ENCODE results near the gene SERPINE3.

SERPINE3 gene

DNA sequence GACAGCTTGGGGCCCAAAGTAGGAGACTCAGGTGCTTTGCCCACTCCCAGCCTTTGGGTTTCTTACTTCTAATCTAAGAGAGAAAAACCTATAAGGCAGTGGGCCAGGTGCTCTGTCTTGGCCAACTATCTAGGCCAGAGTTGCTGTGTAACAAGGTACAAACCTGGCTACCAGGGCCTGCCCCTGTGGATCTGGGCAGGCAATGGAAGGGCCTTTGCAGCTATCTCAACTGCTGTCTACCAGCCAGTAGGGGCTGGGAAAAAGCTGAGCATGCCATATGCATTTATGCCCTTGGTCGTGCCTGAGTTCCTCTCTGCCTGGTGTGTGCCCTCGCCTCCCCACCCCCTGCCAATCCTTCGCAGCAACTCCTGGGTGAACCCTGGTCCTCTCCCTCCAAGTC, 16.7 kb upstream of the SERPINE3 start:
- Histone ChIP-seq H2AK5ac (ENCODE audit: low read depth, low read length) (no peak overlapping the region), H3K27me3 (ENCODE audit: control insufficient read depth in 3 of 3, insufficient read depth in 3 of 3, low read depth in 1 of 3, low read length in 3 of 3) (peaks cover 0 to 9% (median 0%) of the 10 kb centered on the region in 3 experiments), H3K18ac (ENCODE audit: low read length) (no peak overlapping the region), H3K9me3 (replicated peaks in 1 of 2; ENCODE audit: control insufficient read depth in 2 of 2, insufficient read depth in 1 of 2, low read depth in 1 of 2, low read length in 2 of 2) (no peaks in the 10 kb centered on the region), H3K4ac (ENCODE audit: low read length) (no peak overlapping the region), H3K23ac (ENCODE audit: low read depth, low read length, poor library complexity) (no peak overlapping the region), H3K4me1 (ENCODE audit: control insufficient read depth in 2 of 2, insufficient read depth in 1 of 2, low read depth in 1 of 2, low read length in 2 of 2) (peaks cover 0 to 9% of the 10 kb centered on the region in 2 donors), H4K8ac (ENCODE audit: low read depth, low read length) (no peak overlapping the region), H4K91ac (ENCODE audit: low read depth, low read length, poor library complexity) (no peak overlapping the region), H2BK15ac (ENCODE audit: low read length) (peak overlapping the region; percentile 65), H2BK5ac (ENCODE audit: low read length) (no peak overlapping the region), H3K27ac (replicated peaks; ENCODE audit: low read length) (no peak overlapping the region), H3K14ac (ENCODE audit: low read length) (no peak overlapping the region), H3K4me3 (ENCODE audit: low read length in 2 of 2) (no peak overlapping the region), H2AFZ (ENCODE audit: low read length) (no peak overlapping the region), H2BK12ac (ENCODE audit: low read length) (peak overlapping the region; percentile 16), H3K79me1 (ENCODE audit: low read depth, low read length) (no peaks in the 10 kb centered on the region), H2BK120ac (ENCODE audit: low read depth, low read length) (no peak overlapping the region), H3K4me2 (ENCODE audit: insufficient read depth, low read length, poor library complexity, severe bottlenecking) (no peak overlapping the region), H3K9ac (ENCODE audit: low read depth, low read length, poor library complexity) (no peak overlapping the region), H3K36me3 (replicated peaks in 1 of 2; ENCODE audit: control insufficient read depth in 2 of 2, insufficient read depth in 2 of 2, low read length in 2 of 2) (no peaks in the 10 kb centered on the region)
- WGBS, 2 donors (ENCODE audit: extremely low coverage in 2 of 2, insufficient read length in 2 of 2, insufficient replicate concordance in 1 of 2) = no CpG with 5 or more reads among the region's 3 CpGs
- no peak for DNase-seq (ENCODE audit: low spot score)

DNA sequence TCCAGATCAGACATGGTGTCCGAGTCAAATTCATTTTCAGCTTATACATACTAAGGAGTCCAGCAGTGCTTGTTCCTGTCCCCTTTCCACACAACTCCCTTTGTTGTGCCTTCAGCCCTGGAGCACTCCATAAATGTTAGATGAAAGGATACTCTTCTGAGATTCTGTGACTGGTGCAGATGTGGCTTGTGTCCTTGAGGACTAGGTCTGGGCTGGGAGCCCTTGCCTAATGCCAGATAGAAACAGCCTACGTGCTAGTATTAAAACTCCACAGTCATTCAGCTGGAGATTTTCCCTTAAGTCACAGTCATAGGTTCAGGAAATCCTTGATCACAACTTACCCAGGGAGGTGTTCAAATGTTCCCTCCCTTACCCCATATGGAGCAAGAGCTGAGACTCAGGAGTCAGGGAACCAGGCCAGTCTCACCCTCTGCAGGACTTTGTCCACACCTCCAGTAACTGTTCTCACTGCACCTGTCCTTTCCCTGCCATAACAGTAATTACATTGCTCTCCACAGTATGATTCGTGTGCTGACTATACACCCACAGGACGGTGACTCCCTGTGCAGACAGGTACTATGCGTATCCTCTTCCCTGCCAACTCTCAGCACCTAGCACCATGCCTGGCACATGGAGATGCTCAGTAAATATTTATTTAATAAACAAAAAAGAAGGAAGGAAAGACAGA, 15.5 kb upstream of the SERPINE3 start:
- no CpG with 5 or more reads among the region's 5 CpGs for WGBS, 2 donors (ENCODE audit: extremely low coverage in 2 of 2, insufficient read length in 2 of 2, insufficient replicate concordance in 1 of 2)
- Histone ChIP-seq H3K27ac (replicated peaks; ENCODE audit: low read length) (no peak overlapping the region), H2BK15ac (ENCODE audit: low read length) (no peak overlapping the region), H3K9ac (ENCODE audit: low read depth, low read length, poor library complexity) (no peak overlapping the region), H3K4ac (ENCODE audit: low read length) (no peak overlapping the region), H3K36me3 (replicated peaks in 1 of 2; ENCODE audit: control insufficient read depth in 2 of 2, insufficient read depth in 2 of 2, low read length in 2 of 2) (no peaks in the 10 kb centered on the region), H2BK120ac (ENCODE audit: low read depth, low read length) (no peak overlapping the region), H2BK5ac (ENCODE audit: low read length) (no peak overlapping the region), H3K14ac (ENCODE audit: low read length) (no peak overlapping the region), H2BK12ac (ENCODE audit: low read length) (no peak overlapping the region), H3K79me1 (ENCODE audit: low read depth, low read length) (no peaks in the 10 kb centered on the region), H2AFZ (ENCODE audit: low read length) (no peak overlapping the region), H3K27me3 (ENCODE audit: control insufficient read depth in 3 of 3, insufficient read depth in 3 of 3, low read depth in 1 of 3, low read length in 3 of 3) (peaks cover 0 to 9% (median 0%) of the 10 kb centered on the region in 3 experiments), H3K4me3 (ENCODE audit: low read length in 2 of 2) (no peak overlapping the region), H4K91ac (ENCODE audit: low read depth, low read length, poor library complexity) (no peak overlapping the region), H3K23ac (ENCODE audit: low read depth, low read length, poor library complexity) (no peak overlapping the region), H4K8ac (ENCODE audit: low read depth, low read length) (no peak overlapping the region), H2AK5ac (ENCODE audit: low read depth, low read length) (no peak overlapping the region), H3K4me2 (ENCODE audit: insufficient read depth, low read length, poor library complexity, severe bottlenecking) (no peak overlapping the region), H3K18ac (ENCODE audit: low read length) (no peak overlapping the region), H3K4me1 (ENCODE audit: control insufficient read depth in 2 of 2, insufficient read depth in 1 of 2, low read depth in 1 of 2, low read length in 2 of 2) (peaks cover 0 to 11% of the 10 kb centered on the region in 2 donors), H3K9me3 (replicated peaks in 1 of 2; ENCODE audit: control insufficient read depth in 2 of 2, insufficient read depth in 1 of 2, low read depth in 1 of 2, low read length in 2 of 2) (no peaks in the 10 kb centered on the region)
- no peak for DNase-seq (ENCODE audit: low spot score)

- H3K9ac ChIP-seq (ENCODE audit: low read depth, low read length, poor library complexity) = no peak overlapping the region
- no peak overlapping the region for H3K4me3 ChIP-seq (ENCODE audit: low read length in 2 of 2)
- WGBS, 2 donors (ENCODE audit: extremely low coverage in 2 of 2, insufficient read length in 2 of 2, insufficient replicate concordance in 1 of 2) = no CpG with 5 or more reads among the region's 14 CpGs
- H4K8ac ChIP-seq (ENCODE audit: low read depth, low read length) = no peak overlapping the region
- no peak overlapping the region for H4K91ac ChIP-seq (ENCODE audit: low read depth, low read length, poor library complexity)
- H3K27me3 ChIP-seq (ENCODE audit: control insufficient read depth in 3 of 3, insufficient read depth in 3 of 3, low read depth in 1 of 3, low read length in 3 of 3) = peaks cover 0 to 9% (median 0%) of the 10 kb centered on the region in 3 experiments
- H3K14ac ChIP-seq (ENCODE audit: low read length) = no peak overlapping the region
- no peak overlapping the region for H2BK15ac ChIP-seq (ENCODE audit: low read length)
- no peak overlapping the region for H3K23ac ChIP-seq (ENCODE audit: low read depth, low read length, poor library complexity)
- H2BK120ac ChIP-seq (ENCODE audit: low read depth, low read length) = no peak overlapping the region
- H3K4me1 ChIP-seq (ENCODE audit: control insufficient read depth in 2 of 2, insufficient read depth in 1 of 2, low read depth in 1 of 2, low read length in 2 of 2) = peaks cover 0 to 11% of the 10 kb centered on the region in 2 donors
- no peak overlapping the region for H3K27ac ChIP-seq (replicated peaks; ENCODE audit: low read length)
- peak overlapping the region; percentile 73 for H3K18ac ChIP-seq (ENCODE audit: low read length)
- no peak overlapping the region for H2BK5ac ChIP-seq (ENCODE audit: low read length)
- H2BK12ac ChIP-seq (ENCODE audit: low read length) = no peak overlapping the region
- no peaks in the 10 kb centered on the region for H3K9me3 ChIP-seq (replicated peaks in 1 of 2; ENCODE audit: control insufficient read depth in 2 of 2, insufficient read depth in 1 of 2, low read depth in 1 of 2, low read length in 2 of 2)
- no peaks in the 10 kb centered on the region for H3K36me3 ChIP-seq (replicated peaks in 1 of 2; ENCODE audit: control insufficient read depth in 2 of 2, insufficient read depth in 2 of 2, low read length in 2 of 2)
- H2AK5ac ChIP-seq (ENCODE audit: low read depth, low read length) = peak overlapping the region; percentile 58
- no peak overlapping the region for H3K4ac ChIP-seq (ENCODE audit: low read length)
- no peak for DNase-seq (ENCODE audit: low spot score)
- no peaks in the 10 kb centered on the region for H3K79me1 ChIP-seq (ENCODE audit: low read depth, low read length)
- H3K4me2 ChIP-seq (ENCODE audit: insufficient read depth, low read length, poor library complexity, severe bottlenecking) = no peak overlapping the region
- H2AFZ ChIP-seq (ENCODE audit: low read length) = no peak overlapping the region
These were observed 14.6 kb upstream of the SERPINE3 start for GRCh38 chr13:51324714-51325420.

DNA sequence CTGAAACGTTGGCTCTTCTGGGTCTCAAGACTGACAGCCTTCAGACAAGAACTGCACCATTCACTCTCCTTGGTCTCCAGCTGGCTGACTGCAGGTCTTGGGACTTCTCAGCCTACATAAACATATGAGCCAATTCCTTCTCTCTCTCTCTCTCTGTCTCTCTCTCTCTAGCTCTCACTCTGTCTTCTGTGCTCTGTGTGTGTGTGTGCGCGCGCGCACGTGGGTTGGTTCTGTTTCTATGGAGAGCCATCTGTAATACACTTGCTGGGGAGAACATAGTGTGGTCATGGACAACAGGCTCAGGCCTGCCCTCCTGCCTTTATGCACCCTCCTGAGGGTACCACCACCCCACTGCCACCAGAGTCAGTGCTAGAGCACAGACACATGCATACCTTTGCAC, 13.7 kb upstream of the SERPINE3 start:
- H3K23ac ChIP-seq (ENCODE audit: low read depth, low read length, poor library complexity) = no peak overlapping the region
- no peak overlapping the region for H2BK5ac ChIP-seq (ENCODE audit: low read length)
- WGBS, 2 donors (ENCODE audit: extremely low coverage in 2 of 2, insufficient read length in 2 of 2, insufficient replicate concordance in 1 of 2) = no CpG with 5 or more reads among the region's 6 CpGs

More for the DNA sequence above, 13.7 kb upstream of the SERPINE3 start:
- H3K9ac ChIP-seq (ENCODE audit: low read depth, low read length, poor library complexity) = no peak overlapping the region
- H4K8ac ChIP-seq (ENCODE audit: low read depth, low read length) = no peak overlapping the region
- H3K27me3 ChIP-seq (ENCODE audit: control insufficient read depth in 3 of 3, insufficient read depth in 3 of 3, low read depth in 1 of 3, low read length in 3 of 3) = peaks cover 0 to 9% (median 0%) of the 10 kb centered on the region in 3 experiments
- H3K14ac ChIP-seq (ENCODE audit: low read length) = no peak overlapping the region
- no peak overlapping the region for H3K4me3 ChIP-seq (ENCODE audit: low read length in 2 of 2)
- H4K91ac ChIP-seq (ENCODE audit: low read depth, low read length, poor library complexity) = no peak overlapping the region
- no peak overlapping the region for H2AFZ ChIP-seq (ENCODE audit: low read length)
- no peak overlapping the region for H3K4me2 ChIP-seq (ENCODE audit: insufficient read depth, low read length, poor library complexity, severe bottlenecking)
- H3K9me3 ChIP-seq (replicated peaks in 1 of 2; ENCODE audit: control insufficient read depth in 2 of 2, insufficient read depth in 1 of 2, low read depth in 1 of 2, low read length in 2 of 2) = no peaks in the 10 kb centered on the region
- peaks cover 0 to 14% of the 10 kb centered on the region in 2 donors for H3K4me1 ChIP-seq (ENCODE audit: control insufficient read depth in 2 of 2, insufficient read depth in 1 of 2, low read depth in 1 of 2, low read length in 2 of 2)
- H3K27ac ChIP-seq (replicated peaks; ENCODE audit: low read length) = no peak overlapping the region
- H2BK15ac ChIP-seq (ENCODE audit: low read length) = peak overlapping the region; percentile 33
- H3K18ac ChIP-seq (ENCODE audit: low read length) = peak overlapping the region; percentile 34
- no peaks in the 10 kb centered on the region for H3K79me1 ChIP-seq (ENCODE audit: low read depth, low read length)
- no peak for DNase-seq (ENCODE audit: low spot score)
- H2AK5ac ChIP-seq (ENCODE audit: low read depth, low read length) = no peak overlapping the region
- no peaks in the 10 kb centered on the region for H3K36me3 ChIP-seq (replicated peaks in 1 of 2; ENCODE audit: control insufficient read depth in 2 of 2, insufficient read depth in 2 of 2, low read length in 2 of 2)
- no peak overlapping the region for H3K4ac ChIP-seq (ENCODE audit: low read length)
- H2BK12ac ChIP-seq (ENCODE audit: low read length) = no peak overlapping the region
- no peak overlapping the region for H2BK120ac ChIP-seq (ENCODE audit: low read depth, low read length)
